HG03378 (cell line): Measurements from ENCODE around the gene DTNBP1.
"Not testable (repeated sequence)": the region's sequence is repeated elsewhere in the genome, so short reads cannot be mapped to it uniquely, and the experiment has no call there.

ENCODE experiments used
- ATAC-seq: cut with Tn5 transposase; IDR thresholded peaks from one replicate; pipeline ENCODE4 v1.9.1; 2021; ENCODE audit warnings: mild to moderate bottlenecking, moderate library complexity; ENCODE audit not compliant: unreplicated experiment

The DTNBP1 gene

GRCh38 chr6:15562977-15563376, 99.9 kb downstream of the DTNBP1 start:
- no peak for ATAC-seq

- no peak for ATAC-seq
Measured at GRCh38 chr6:15561447-15562199, 101.2 kb downstream of the DTNBP1 start.

- ATAC-seq, result no peak
Measured at GRCh38 chr6:15560713-15561112, 102.1 kb downstream of the DTNBP1 start.

- no peak for ATAC-seq
Measured at GRCh38 chr6:15557174-15557573, 105.7 kb downstream of the DTNBP1 start.

- ATAC-seq, result no peak
Measured at GRCh38 chr6:15556711-15557110, 106.1 kb downstream of the DTNBP1 start.

GRCh38 chr6:15555101-15556038, 107.5 kb downstream of the DTNBP1 start:
- ATAC-seq, result no peak

- no peak for ATAC-seq
Measured at GRCh38 chr6:15554728-15555100, 108.1 kb downstream of the DTNBP1 start.

- ATAC-seq, result no peak
Measured at GRCh38 chr6:15553736-15554294, 109.0 kb downstream of the DTNBP1 start.

GRCh38 chr6:15553031-15553430, 109.8 kb downstream of the DTNBP1 start:
- ATAC-seq, result no peak

GRCh38 chr6:15551798-15552197, 111.0 kb downstream of the DTNBP1 start:
- no peak for ATAC-seq

GRCh38 chr6:15551262-15551661, 111.6 kb downstream of the DTNBP1 start:
- ATAC-seq, result no peak

- ATAC-seq, result no peak
Measured at GRCh38 chr6:15550546-15551123, 112.2 kb downstream of the DTNBP1 start.

- no peak for ATAC-seq
Measured at GRCh38 chr6:15549371-15549770, 113.5 kb downstream of the DTNBP1 start.

- no peak for ATAC-seq
Measured at GRCh38 chr6:15547400-15547799, 115.4 kb downstream of the DTNBP1 start.

GRCh38 chr6:15546591-15546990, 116.2 kb downstream of the DTNBP1 start:
- ATAC-seq, result no peak

GRCh38 chr6:15544321-15544900, 118.4 kb downstream of the DTNBP1 start:
- ATAC-seq, result no peak

- not testable (repeated sequence) for ATAC-seq
Measured at GRCh38 chr6:15543332-15543917, 119.4 kb downstream of the DTNBP1 start.

GRCh38 chr6:15539722-15540270, 123.0 kb downstream of the DTNBP1 start:
- ATAC-seq, result no peak

GRCh38 chr6:15538766-15539495, 123.9 kb downstream of the DTNBP1 start:
- ATAC-seq, result no peak

GRCh38 chr6:15538106-15538505, 124.7 kb downstream of the DTNBP1 start:
- no peak for ATAC-seq
